HuH-7.5 (cell line): ENCODE measurements around the gene TPRG1L.
A peak's percentile ranks its signal among the peaks of the same experiment; 100 is the strongest.
"Not testable (repeated sequence)": the region's sequence is repeated elsewhere in the genome, so short reads cannot be mapped to it uniquely, and the experiment has no call there.

Experiments
- DNase-seq: peaks from one replicate; pipeline ENCODE4 v3.0.0; 2011; ENCODE audit warnings: low spot score

Gene TPRG1L

DNA sequence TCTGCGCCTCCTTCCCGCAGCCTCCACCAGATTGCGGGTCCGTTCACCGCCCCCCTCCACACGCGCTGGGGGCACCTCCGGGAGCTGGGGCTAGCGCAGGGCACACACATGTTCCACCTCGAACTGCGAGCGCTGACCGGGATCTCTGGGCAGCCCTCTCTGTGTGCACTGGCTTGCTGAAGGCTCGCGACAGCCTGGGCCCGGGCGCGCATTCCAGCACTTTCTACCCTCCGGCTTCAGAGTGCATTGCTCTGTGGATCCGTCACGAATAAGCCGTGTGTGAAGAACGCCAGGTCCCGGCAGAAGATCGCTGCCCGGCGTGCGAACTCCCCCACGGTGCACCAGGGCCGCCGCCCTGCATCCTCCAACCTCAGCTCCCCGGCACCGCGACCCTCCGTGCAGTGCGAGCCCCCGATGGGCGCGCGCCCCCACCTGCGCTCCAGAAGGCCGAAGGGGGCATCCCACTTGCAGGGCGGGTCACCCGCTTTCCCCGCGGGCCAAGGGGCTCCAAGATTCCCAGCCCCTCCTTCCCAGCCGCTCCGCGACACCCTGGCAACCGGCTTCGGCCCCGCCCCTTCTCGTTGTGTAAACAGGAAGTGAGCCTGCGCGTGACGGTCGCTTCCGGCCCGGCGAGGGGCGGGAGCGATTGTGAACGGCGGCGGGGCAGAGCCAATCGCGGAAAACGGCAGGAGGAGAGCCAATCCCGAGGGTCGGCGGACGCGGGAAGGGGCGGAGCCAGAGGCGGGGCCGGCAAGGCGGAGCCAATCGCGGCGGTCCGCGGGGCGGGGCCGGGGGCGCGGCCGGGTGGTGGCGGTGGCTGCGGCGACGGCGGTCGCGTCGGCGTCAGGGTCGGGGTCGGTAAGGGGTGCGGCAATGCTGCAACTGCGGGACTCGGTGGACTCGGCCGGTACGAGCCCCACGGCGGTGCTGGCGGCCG, at the start of gene TPRG1L:
Gene TPRG1L, plus strand, starts transcription at position 816 of the 937 bp plus-strand sequence. Its CDS starts 58 bp downstream, at position 874.
- peak; percentile 98 for DNase-seq

DNA sequence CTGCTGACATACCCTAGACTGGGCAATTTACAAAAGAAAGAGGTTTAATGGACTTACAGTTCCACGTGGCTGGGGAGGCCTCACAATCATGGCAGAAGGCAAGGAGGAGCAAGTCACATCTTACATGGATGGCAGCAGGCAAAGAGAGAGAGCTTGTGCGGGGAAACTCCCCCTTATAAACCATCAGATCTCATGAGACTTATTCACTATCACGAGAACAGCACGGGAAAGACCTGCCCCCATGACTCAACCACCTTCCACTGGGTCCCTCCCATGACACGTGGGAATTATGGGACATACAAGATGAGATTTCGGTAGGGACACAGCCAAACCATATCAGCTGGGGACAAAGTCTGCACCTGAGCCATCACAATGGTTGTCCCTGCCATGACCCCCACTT, 49.3 kb upstream of the TPRG1L start:
- not testable (repeated sequence) for DNase-seq

DNA sequence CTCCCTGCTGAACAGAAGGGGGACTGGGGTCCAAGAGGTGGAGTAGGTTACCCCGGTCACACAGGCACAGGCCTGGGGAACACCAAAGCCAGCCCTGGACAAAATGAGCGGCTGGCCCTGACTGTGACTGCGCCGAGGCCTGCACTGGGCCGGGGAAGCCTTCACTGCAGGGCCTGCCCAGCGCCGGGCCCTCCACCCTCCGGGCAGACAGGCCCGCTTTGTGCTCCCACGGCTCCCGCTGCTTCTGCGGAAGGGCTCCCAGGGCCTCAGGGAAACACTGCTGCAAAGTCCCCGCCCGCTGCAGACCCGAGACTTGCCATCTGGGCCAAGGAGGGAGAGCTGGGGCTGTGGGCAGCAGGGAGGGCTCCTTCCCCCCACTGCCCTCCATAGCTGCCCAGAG, 48.8 kb upstream of the TPRG1L start:
- DNase-seq = no peak

DNA sequence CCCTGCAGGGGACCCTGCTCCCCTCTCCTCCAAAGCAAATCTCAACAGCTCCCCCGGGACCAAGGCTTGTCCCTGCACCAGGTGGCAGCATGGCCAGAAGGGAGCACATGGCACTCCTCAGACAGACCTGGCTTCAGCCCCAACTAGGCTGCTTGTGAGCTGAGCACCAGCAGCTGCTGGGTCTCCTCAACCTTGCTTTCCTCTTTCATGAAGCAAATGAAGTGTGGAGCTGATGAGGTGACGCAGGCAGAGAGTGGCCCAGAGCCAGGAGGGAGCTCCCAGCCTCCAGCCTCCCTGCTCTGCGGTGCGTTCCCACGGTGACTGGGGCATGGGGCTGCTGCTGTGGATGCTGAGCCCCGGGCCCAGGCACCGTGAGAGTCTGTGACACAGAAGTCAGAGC, 47.5 kb upstream of the TPRG1L start:
- DNase-seq = no peak

DNA sequence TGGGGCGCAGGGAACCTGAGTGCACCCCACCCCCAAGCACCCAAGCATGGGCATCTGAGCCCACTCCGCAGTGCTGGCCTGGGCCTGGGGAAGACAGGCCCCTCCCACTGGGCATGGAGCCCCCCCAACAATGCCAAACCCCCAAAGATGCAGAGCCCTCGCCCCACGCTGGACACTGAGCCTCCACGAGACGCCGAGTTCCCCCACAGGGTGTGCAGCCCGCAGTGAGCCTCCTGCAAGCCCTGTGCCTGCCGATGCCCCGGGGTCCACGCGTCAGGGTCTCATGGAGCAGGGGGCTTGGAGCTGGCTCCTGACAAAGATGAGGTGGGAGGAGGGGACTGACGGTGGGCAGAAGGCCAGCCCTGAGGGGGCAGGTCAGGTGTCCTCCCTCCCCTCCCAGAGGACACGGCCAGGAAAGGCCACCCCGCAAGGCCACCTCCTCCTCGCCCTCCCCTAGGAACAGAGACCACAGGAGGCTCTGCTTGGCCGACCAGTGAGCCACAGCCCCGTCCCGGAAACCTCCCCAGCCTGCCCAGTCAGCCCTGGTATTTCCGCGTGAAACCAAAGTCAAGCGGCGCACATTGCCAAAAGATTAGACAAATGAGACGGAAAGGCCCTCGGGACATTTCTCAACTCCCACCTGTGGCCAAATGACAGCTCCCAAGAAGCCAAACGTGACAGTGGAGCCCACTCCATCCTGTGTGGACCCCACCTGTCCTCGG, 46.9 kb upstream of the TPRG1L start:
- no peak for DNase-seq

DNA sequence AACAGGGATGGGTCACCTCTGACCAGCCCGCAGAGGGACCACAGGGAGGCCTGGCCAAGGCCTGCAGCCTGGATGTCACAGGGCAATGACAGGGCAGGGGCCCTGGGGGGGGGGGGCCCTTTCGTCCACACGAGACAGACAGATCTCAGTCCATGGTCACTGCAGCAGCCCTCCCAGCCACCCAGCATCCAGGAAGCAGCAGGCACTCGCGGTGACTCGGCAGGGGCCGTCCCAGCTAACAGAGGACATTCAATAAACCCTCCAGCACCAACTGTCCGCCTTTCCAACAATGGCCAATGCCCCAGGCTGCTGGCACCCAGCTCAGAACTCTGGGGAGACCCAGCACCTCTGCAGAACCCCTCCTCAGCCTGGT, 46.4 kb upstream of the TPRG1L start:
- no peak for DNase-seq

DNA sequence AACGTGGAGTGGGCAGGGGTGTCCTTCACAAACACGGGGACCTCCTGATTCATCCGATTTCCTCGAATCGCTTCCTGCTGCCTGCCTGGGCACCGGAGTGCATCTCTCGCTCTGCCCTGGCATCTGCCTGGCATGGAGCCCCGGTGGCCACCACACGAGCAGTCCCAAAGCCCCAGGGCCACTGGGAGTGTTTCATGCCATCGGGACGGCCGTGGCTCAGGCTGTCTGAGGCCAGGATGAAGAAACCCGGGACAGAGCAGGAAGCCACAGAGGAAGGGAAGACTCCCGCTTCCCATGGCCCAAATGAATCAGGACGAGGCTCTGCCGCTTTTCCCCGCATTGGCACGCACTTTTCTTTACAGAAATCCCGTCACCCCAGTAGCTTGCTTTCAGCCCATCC, 45.9 kb upstream of the TPRG1L start:
- DNase-seq = no peak

DNA sequence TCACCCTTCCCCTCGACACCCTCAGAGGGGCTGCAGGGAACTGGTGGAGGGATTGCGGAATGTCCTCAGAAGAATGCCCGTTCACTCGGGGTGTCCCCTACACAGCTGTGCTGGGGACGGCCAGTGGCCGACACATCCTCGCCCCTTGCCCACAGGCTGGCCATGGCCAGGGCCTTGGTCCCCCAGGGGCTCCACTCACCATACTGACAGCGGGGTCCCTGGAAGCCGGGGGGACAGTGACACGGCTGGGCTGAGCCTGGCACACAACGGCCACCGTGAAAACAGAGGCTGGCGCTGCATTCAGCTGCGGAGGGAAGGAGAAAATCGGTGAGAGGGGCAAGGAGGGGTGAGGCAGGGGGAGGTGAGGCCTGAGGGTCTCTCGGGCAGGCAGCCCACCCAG, 45.2 kb upstream of the TPRG1L start:
- no peak for DNase-seq

DNA sequence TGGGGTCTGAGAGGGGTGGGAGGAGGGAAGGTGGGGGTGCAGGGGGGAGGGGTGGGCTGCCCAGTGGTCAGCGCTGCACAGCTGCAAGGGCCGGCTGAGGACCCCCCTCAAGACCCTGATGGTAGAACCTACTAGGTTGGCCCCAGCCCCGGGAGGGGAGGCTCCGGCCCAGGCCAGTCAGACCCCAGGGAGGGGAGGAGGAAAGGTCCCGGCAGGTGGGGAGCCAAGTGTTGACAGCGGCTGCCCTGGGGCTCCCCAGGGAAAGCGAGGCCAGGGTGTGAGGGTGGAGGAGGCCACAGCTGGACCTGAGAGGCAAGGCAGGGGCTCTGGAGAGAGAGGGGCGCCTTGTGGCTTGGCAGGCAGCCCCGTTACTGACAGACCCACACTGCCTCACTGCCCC, 44.6 kb upstream of the TPRG1L start:
- DNase-seq = no peak

DNA sequence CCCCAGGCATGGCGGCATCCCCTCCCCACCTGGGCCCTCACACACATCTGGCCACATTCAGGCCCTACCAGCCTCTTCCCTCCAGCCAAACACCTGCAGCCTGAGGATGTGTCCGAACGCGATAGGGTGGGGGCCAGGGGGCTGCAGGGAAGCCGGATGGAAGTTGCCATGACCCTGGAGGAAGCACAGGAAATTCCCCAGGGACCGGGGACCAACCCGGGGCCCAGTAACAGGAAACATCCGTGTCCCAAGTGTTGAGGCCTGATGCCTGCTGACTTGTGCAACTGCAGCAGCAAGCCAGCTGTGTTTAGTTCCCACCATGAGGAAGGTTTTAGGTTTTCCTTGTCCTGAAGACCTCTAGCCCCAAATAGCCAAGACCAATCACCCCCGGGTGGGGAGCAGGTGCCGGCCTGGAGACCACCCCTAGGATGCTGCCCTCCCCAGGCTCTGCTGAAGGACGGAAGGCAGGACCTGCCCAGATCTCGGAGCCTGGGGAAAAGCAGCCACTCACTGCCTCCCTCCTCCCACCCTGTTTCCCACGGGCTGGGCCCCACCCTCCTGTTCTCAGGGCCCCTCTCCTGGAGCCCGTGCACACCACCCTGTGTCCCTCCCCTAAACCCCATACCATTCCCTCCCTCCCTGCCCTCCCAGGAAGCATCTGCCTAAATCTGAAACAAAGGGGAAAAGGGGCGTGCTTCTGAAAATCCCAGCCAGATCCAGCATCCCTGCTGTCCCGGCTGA, 43.3 kb upstream of the TPRG1L start:
- no peak for DNase-seq

DNA sequence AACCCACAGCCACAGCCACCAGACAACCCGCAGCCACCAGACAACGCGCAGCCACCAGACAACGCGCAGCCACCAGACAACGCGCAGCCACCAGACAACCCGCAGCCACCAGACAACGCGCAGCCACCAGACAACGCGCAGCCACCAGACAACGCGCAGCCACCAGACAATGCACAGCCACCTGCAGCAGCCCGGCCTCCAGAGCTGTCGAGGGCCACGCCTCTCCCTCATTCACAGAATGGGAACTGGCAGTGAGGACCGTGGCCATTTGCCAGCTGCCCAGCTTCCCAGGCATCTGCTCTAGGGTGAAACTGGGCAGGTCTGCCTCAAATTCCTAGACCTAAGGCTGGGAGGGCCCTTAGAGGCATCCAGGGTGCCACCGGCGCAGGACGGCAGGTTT, 41.1 kb upstream of the TPRG1L start:
- DNase-seq = not testable (repeated sequence)

DNA sequence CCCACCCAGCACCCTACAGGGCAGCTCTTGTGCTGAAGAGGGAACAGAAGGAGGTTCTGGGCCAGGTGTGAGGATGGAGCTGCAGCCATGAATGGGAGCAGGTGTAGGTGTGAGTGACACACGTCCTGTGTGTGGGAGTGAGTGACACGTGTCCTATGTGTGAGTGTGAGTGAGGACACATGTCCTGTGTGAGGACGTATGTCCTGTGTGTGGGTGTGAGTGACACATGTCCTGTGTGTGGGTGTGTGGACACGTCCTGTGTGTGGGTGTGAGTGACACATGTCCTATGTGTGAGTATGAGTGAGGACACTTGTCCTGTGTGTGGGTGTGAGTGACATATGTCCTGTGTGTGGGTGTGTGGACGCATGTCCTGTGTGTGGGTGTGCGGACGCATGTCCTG, 39.9 kb upstream of the TPRG1L start:
- no peak for DNase-seq

DNA sequence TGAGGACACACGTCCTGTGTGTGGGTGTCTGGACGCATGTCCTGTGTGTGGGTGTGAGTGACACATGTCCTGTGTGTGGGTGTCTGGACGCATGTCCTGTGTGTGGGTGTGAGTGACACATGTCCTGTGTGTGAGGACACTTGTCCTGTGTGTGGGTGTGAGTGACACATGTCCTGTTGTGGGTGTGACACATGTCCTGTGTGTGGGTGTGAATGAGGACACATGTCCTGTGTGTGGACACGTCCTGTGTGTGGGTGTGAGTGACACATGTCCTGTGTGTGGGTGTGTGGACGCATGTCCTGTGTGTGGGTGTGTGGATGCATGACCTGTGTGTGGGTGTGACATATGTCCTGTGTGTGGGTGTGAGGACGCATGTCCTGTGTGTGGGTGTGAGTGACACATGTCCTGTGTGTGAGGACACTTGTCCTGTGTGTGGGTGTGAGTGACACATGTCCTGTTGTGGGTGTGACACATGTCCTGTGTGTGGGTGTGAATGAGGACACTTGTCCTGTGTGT, 39.4 kb upstream of the TPRG1L start:
- not testable (repeated sequence) for DNase-seq

DNA sequence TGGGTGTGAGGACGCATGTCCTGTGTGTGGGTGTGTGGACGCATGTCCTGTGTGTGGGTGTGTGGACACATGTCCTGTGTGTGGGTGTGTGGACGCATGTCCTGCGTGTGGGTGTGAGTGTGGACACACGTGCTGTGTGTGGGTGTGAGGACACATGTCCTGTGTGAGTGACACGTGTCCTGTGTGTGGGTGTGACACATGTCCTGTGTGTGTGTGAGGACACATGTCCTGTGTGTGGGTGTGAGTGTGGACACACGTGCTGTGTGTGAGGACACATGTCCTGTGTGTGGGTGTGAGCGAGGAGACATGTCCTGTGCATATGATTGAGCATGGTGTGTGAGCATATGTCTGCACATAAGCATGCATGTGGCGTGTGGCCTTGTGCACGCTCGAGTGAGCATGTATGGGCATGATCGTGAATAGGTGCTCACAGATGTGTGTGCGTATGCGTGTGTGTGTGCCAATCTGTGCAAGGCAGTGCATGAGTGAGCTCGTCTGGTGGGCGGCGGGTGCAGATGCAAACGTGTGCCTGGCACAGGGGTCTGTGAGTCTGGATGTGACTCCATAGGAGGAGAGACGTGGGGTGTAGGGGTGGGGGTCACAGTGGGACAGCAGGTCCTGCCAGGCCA, 38.8 kb upstream of the TPRG1L start:
- no peak for DNase-seq

DNA sequence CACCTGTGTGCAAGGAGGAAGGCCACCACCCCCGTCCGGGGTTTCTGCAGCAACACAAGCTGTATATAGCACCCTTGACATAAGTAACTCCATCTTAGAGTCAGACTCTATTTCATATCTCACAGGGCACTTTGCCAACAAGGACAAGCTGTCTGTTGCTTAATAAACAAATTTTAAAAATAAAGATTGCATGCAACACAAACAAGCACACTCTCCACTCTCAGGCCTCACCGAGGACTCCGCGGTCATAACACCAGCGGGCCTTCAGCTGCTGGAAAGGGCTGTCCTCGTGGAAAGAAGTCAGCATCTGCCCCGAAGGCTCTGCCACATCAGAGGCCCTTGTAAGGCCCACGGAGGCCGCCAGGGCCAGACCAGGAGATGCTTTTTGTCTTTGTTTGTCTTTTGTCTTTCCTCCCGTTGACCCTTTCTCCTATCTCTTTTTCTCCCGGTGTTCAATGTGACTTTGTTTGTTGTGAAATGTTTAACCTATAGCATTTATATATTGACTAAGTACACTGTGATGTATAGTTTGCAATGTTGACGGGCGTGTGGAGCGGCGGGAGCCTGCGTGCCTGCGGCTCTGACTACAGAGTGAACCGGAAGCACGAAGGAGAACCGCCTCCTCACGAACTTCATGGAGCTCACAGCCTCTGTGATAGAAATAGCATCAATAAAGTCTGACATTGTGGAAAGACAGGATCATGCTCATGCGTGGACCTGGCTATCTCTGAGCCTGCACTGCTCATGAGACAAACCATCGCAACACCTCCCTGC, 37.6 kb upstream of the TPRG1L start:
- DNase-seq = no peak

DNA sequence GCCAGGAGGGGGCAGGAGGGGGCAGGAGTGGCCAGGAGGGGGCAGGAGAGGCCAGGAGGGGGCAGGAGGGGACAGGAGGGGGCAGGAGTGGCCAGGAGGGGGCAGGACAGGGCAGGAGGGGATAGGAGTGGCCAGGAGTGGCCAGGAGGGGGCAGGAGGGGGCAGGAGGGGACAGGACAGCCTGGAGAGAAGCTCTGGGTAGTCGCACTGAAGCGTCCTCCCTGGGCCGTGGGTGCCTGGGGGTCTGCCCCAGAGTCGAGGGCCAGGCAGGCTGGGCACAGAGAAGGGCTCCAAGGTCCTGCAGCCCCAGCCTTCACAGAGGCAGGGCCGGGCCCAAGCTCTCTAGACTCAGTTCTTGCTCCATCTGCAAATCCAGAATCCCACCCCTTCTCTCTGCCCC, 36.4 kb upstream of the TPRG1L start:
- DNase-seq = no peak

DNA sequence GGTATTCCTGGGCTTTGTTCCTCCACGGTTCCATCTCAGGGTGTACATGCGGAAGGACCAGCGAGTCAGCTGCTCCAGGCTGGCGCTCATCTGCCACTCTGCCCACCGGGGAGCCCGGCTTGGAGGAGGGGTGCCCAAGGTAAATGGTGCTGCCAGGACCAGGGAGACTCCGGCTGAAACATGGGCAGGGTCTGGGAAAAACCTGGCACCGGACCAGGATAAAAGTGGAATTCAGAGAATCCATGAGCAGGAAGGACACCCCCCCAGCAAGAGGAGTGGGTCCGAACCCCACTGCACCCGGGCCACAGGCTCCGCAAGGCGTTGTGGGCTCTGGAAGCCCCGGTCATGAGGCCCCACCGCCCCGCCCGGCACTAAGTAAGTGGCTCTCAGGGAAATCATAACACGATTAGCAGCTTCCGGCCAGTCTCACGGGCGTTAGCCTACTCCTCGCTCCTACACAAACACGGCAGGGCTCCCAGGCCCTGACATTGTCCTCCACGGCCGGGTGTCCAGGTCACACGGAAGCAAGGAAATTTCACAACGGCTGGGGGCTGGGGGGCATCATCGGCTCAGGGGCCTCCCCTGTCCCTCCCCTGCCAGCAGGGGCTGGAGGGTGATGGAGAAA, 34.6 kb upstream of the TPRG1L start:
- no peak for DNase-seq

DNA sequence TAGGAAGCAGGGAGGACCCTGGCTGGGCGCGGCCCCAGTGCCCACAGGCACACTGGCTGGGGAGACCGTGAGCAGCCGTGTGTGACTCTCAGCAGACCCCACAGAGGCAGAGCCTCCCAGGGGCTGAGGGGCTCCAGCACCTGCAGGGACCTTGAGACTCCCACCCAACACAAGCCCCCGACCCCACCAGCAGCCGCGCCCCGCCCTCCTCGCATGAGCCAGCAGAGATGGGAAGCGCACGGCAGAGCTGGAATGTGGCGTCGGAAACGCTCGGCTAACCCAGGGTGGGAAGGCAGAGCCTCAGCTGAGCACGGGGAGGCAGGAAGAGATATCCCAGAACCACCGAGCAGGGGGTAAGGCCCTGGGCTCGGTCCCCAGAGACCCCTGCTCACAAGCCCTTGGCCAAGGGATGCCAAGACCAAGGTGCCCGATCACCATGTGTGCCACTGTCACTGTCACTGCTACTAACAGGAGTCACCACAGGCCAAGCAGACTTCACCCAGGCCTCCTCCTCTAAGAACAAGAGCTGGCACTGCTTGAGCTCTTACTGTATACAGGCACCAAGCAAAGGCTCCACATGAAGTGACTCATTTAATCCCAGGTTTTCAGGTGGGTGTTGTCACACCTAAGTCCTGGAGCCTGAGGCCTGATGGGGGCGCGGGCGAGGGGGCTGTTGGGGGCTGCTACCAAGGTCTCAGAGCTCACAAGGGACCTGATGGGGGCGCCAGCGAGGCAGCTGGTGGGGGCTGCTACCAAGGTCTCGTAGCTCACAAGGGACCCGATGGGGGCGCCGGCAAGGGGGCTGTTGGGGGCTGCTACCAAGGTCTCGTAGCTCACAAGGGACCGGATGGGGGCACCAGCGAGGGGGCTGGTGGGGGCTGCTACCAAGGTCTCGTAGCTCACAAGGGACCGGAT, 33.6 kb upstream of the TPRG1L start:
- no peak for DNase-seq

DNA sequence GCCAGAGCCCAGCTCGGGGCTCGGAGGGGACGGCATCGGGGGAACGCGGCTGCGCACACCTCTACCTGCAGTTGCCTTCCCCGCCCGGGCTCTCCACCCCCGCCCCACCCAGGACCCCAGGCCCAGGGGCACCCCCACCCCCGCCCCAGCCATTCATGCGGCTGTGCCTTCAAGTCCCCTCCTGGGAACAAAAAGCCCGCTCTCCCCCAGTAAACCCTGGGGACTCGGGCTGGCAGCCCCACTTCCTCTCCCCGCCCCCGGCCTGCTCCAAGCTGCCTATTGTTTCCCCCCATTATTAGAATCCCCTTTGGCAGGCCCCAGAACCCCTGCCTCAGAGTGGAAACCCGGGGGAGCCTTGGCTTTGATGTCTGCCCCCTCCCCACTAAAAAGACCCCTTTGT, 31.5 kb upstream of the TPRG1L start:
- DNase-seq = no peak

DNA sequence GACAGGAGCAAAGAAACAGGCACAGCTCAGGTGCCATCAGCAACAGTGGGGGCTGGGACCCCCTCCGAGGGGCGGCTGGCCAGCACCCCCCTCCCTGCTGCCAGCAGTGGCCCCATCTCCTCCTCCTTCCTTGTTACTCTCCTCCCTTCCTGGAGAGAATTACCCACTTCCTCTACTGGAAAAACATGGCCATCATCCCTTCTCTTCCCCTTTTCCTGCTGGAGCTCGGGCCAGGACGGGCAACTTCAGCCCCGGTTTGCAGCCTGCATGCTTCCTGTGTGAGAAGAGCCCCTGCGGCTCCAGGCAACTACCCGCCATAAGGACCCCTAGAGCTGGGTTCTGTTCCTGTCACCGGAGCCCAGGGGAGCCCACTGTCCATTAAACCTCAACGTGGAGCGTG, 31.1 kb upstream of the TPRG1L start:
- DNase-seq = no peak
